ENCODE results near the gene MRLN. TPM values are rescaled to one million over a fixed set of nuclear protein-coding genes. Genes with fewer than 3 reads are reported as not detected.

Gene MRLN
- polyA plus RNA-seq, 1 donor (not counting 4 experiments of a cell fraction or from before 2014, with no cell fraction given), result not detected

- H3K27me3 ChIP-seq (ENCODE audit: control insufficient read depth, extremely low read depth, insufficient read depth, low read length), result no peaks in the 10 kb centered on the region
- TF ChIP-seq, protein P1, sequence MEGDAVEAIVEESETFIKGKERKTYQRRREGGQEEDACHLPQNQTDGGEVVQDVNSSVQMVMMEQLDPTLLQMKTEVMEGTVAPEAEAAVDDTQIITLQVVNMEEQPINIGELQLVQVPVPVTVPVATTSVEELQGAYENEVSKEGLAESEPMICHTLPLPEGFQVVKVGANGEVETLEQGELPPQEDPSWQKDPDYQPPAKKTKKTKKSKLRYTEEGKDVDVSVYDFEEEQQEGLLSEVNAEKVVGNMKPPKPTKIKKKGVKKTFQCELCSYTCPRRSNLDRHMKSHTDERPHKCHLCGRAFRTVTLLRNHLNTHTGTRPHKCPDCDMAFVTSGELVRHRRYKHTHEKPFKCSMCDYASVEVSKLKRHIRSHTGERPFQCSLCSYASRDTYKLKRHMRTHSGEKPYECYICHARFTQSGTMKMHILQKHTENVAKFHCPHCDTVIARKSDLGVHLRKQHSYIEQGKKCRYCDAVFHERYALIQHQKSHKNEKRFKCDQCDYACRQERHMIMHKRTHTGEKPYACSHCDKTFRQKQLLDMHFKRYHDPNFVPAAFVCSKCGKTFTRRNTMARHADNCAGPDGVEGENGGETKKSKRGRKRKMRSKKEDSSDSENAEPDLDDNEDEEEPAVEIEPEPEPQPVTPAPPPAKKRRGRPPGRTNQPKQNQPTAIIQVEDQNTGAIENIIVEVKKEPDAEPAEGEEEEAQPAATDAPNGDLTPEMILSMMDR (optimal IDR thresholded peaks at IDR 0.05 in 1 of 3, IDR thresholded peaks at IDR 0.05 in 1 of 3, conservative IDR thresholded peaks at IDR 0.05 in 1 of 3; ENCODE audit: extremely low read depth in 1 of 3, insufficient read depth in 2 of 3, low read length in 3 of 3), result no peak
- no peak for TF ChIP-seq EZH2 (IDR thresholded peaks at IDR 0.05; ENCODE audit: low read length)
- no peak overlapping the region for H3K27ac ChIP-seq (ENCODE audit: control insufficient read depth, insufficient read depth, low read length)
- H3K9me1 ChIP-seq (ENCODE audit: control insufficient read depth, extremely low read depth, insufficient read depth, low read length), result no peaks in the 10 kb centered on the region
- DNase-seq (ENCODE audit: low read depth, low spot score) (no peak), FAIRE-seq (peak; percentile 48)
- H3K4me3 ChIP-seq (ENCODE audit: control insufficient read depth in 2 of 3, extremely low read depth in 1 of 3, insufficient read depth in 2 of 3, low read depth in 1 of 3, low read length in 3 of 3), result no peak overlapping the region
- peaks cover 0 to 2% of the 10 kb centered on the region in 2 experiments for H3K36me3 ChIP-seq (ENCODE audit: control insufficient read depth in 2 of 2, extremely low read depth in 1 of 2, insufficient read depth in 2 of 2, low read length in 2 of 2)
- H4K20me1 ChIP-seq (ENCODE audit: control insufficient read depth, extremely low read depth, insufficient read depth, low read length), result no peaks in the 10 kb centered on the region
- no peak overlapping the region for H3K9ac ChIP-seq (ENCODE audit: control insufficient read depth, extremely low read depth, insufficient read depth, low read length)
- H3K9me3 ChIP-seq (ENCODE audit: control insufficient read depth, low read depth, low read length), result no peaks in the 10 kb centered on the region
- H2AFZ ChIP-seq (ENCODE audit: control insufficient read depth, low read length), result no peak overlapping the region
- H3K4me1 ChIP-seq (ENCODE audit: control insufficient read depth, extremely low read depth, insufficient read depth, low read length), result peaks cover 7% of the 10 kb centered on the region
- no peaks in the 10 kb centered on the region for H3K79me2 ChIP-seq (ENCODE audit: control insufficient read depth, insufficient read depth, low read length)
- no peak overlapping the region for H3K4me2 ChIP-seq (ENCODE audit: control insufficient read depth, extremely low read depth, insufficient read depth, low read depth, low read length)
- dilution Hi-C loops (cut with MboI; ENCODE audit: extremely low pct_ligation_motif_present, low sequenced_read_pairs), result no loop called here
Measured at GRCh38 chr10:59688921-59689351, 64.3 kb downstream of the MRLN start.

DNA sequence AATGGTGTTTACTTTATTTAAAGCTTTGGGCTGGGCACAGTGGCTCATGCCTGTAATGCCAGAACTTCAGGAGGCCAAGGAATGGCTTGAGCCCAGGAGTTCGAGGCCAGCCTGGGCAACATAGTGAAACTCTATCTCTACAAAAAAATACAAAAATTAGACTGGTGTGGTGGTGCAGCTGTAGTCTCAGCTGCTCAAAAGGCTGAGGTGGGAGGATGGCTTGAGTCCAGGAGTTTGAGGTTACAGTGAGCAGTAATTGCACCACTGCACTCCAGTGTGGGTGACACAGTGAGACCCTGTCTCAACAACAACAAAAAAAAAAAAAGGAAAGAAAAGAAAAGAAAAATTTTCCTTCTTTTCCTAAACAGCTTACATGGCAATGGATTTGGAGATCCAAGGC, 65.6 kb downstream of the MRLN start:
- FAIRE-seq (no peak), DNase-seq (ENCODE audit: low read depth, low spot score) (no peak)
- no peak overlapping the region for H3K27ac ChIP-seq (ENCODE audit: control insufficient read depth, insufficient read depth, low read length)
- H3K4me3 ChIP-seq (ENCODE audit: control insufficient read depth in 2 of 3, extremely low read depth in 1 of 3, insufficient read depth in 2 of 3, low read depth in 1 of 3, low read length in 3 of 3), result no peak overlapping the region
- H3K27me3 ChIP-seq (ENCODE audit: control insufficient read depth, extremely low read depth, insufficient read depth, low read length), result no peaks in the 10 kb centered on the region
- H3K9me1 ChIP-seq (ENCODE audit: control insufficient read depth, extremely low read depth, insufficient read depth, low read length), result no peaks in the 10 kb centered on the region
- no peaks in the 10 kb centered on the region for H4K20me1 ChIP-seq (ENCODE audit: control insufficient read depth, extremely low read depth, insufficient read depth, low read length)
- dilution Hi-C loops (cut with MboI; ENCODE audit: extremely low pct_ligation_motif_present, low sequenced_read_pairs), result no loop called here
- H3K4me2 ChIP-seq (ENCODE audit: control insufficient read depth, extremely low read depth, insufficient read depth, low read depth, low read length), result no peak overlapping the region
- peaks cover 0 to 2% of the 10 kb centered on the region in 2 experiments for H3K36me3 ChIP-seq (ENCODE audit: control insufficient read depth in 2 of 2, extremely low read depth in 1 of 2, insufficient read depth in 2 of 2, low read length in 2 of 2)
- H2AFZ ChIP-seq (ENCODE audit: control insufficient read depth, low read length), result no peak overlapping the region
- no peaks in the 10 kb centered on the region for H3K79me2 ChIP-seq (ENCODE audit: control insufficient read depth, insufficient read depth, low read length)
- no peak for TF ChIP-seq EZH2 (IDR thresholded peaks at IDR 0.05; ENCODE audit: low read length)
- TF ChIP-seq, protein P1 (optimal IDR thresholded peaks at IDR 0.05 in 1 of 3, IDR thresholded peaks at IDR 0.05 in 1 of 3, conservative IDR thresholded peaks at IDR 0.05 in 1 of 3; ENCODE audit: extremely low read depth in 1 of 3, insufficient read depth in 2 of 3, low read length in 3 of 3), result no peak
- peaks cover 15% of the 10 kb centered on the region for H3K4me1 ChIP-seq (ENCODE audit: control insufficient read depth, extremely low read depth, insufficient read depth, low read length)
- H3K9me3 ChIP-seq (ENCODE audit: control insufficient read depth, low read depth, low read length), result no peaks in the 10 kb centered on the region
- H3K9ac ChIP-seq (ENCODE audit: control insufficient read depth, extremely low read depth, insufficient read depth, low read length), result no peak overlapping the region

Other genes starting within 250 kb of the MRLN start
- gene SLC16A9, start 43.6 kb downstream of the MRLN start, polyA plus RNA-seq, result 2.1 to 4.5 TPM (median 2.8 TPM) in 3 replicates
- 33.1 to 46.5 TPM (median 34.8 TPM) in 3 replicates for gene CCDC6, start 153.1 kb upstream of the MRLN start, polyA plus RNA-seq